ENCODE measurements around the gene BCAR3. TPM values are rescaled to one million over a fixed set of nuclear protein-coding genes. Genes with fewer than 3 reads are reported as not detected.
"Not testable (repeated sequence)": the region's sequence is repeated elsewhere in the genome, so short reads cannot be mapped to it uniquely, and the experiment has no call there.

Gene BCAR3
- total and polyA plus RNA-seq, 2 experiments from 2014 or later = 22.6 to 23.7 TPM

DNA sequence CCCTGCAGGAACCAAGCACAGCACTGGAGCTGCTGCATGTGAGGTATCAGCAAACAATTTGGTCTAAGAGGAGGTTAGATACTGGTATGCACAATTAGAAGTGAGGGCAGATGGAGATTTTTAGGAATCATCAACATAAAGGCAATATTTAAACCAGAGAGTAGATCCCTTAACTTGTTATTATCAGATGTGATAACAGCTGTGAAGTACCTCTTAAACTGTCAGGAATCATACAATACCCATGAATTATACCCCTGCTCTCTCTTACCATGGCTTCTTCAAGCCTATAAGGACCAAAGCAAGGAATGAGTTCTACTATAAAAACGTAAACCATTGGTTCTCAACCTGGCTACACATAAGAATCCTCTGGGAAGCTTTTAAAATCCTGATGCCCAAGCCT lies 3.9 kb downstream of the BCAR3 start:
- H3K27ac ChIP-seq = no peak overlapping the region

DNA sequence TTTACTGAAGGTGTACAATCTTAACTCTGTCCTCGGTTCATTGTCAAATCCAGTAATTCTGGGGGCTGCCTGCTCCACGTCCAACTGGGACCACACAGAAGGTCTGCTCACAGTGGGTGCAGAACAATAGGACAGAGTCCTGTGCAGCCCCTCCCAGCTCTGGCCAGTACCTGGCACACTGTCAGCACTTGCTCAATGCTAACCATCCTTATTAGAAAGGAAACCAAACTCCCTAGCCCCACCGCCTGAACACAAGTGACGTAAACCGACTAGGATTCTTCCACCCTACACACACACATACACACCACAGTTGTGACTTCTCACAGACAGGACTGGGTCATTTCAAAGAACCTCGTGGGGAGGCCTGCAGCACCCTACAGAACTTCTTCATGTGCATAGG lies 5.2 kb downstream of the BCAR3 start:
- Histone ChIP-seq H3K79me2 (peaks cover 51% of the 10 kb centered on the region), H3K27me3 (no peaks in the 10 kb centered on the region), H3K4me2 (no peak overlapping the region), H3K36me3 (replicated peaks; ENCODE audit: insufficient read depth, low read depth) (no peaks in the 10 kb centered on the region), H3K4me1 (ENCODE audit: insufficient read depth) (peaks cover 52% of the 10 kb centered on the region), H4K20me1 (ENCODE audit: insufficient read depth, poor library complexity, severe bottlenecking) (no peaks in the 10 kb centered on the region), H3K4me3 (no peak overlapping the region), H3K27ac (no peak overlapping the region), H2AFZ (no peak overlapping the region), H3K9me3 (ENCODE audit: low read depth) (no peaks in the 10 kb centered on the region), H3K9me2 (replicated peaks; ENCODE audit: insufficient read depth) (no peaks in the 10 kb centered on the region)
- 82% methylated on average over 6 of the region's 6 CpGs for WGBS (ENCODE audit: low lambda C conversion rate, missing lambda C conversion rate)
- TF ChIP-seq EZH2phosphoT487 (IDR thresholded peaks at IDR 0.05; ENCODE audit: low read depth, severe bottlenecking, unreplicated experiment) (no peak), EZH2 (IDR thresholded peaks at IDR 0.05; ENCODE audit: borderline replicate concordance) (no peak)
- TF ChIP-seq, protein P1, sequence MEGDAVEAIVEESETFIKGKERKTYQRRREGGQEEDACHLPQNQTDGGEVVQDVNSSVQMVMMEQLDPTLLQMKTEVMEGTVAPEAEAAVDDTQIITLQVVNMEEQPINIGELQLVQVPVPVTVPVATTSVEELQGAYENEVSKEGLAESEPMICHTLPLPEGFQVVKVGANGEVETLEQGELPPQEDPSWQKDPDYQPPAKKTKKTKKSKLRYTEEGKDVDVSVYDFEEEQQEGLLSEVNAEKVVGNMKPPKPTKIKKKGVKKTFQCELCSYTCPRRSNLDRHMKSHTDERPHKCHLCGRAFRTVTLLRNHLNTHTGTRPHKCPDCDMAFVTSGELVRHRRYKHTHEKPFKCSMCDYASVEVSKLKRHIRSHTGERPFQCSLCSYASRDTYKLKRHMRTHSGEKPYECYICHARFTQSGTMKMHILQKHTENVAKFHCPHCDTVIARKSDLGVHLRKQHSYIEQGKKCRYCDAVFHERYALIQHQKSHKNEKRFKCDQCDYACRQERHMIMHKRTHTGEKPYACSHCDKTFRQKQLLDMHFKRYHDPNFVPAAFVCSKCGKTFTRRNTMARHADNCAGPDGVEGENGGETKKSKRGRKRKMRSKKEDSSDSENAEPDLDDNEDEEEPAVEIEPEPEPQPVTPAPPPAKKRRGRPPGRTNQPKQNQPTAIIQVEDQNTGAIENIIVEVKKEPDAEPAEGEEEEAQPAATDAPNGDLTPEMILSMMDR (IDR thresholded peaks at IDR 0.05; ENCODE audit: poor library complexity) = no peak
- no peak for DNase-seq (ENCODE audit: low spot score)

More for the DNA sequence above, 3.9 kb downstream of the BCAR3 start:
- H3K4me2 ChIP-seq = no peak overlapping the region
- no peaks in the 10 kb centered on the region for H3K36me3 ChIP-seq (replicated peaks; ENCODE audit: insufficient read depth, low read depth)
- H3K9me2 ChIP-seq (replicated peaks; ENCODE audit: insufficient read depth) = no peaks in the 10 kb centered on the region
- no peaks in the 10 kb centered on the region for H3K9me3 ChIP-seq (ENCODE audit: low read depth)
- H3K27me3 ChIP-seq = no peaks in the 10 kb centered on the region
- no peak for DNase-seq (ENCODE audit: low spot score)
- H2AFZ ChIP-seq = no peak overlapping the region
- no peak overlapping the region for H3K4me3 ChIP-seq
- H4K20me1 ChIP-seq (ENCODE audit: insufficient read depth, poor library complexity, severe bottlenecking) = no peaks in the 10 kb centered on the region
- peaks cover 40% of the 10 kb centered on the region for H3K4me1 ChIP-seq (ENCODE audit: insufficient read depth)
- H3K79me2 ChIP-seq = peaks cover 53% of the 10 kb centered on the region
- TF ChIP-seq EZH2phosphoT487 (IDR thresholded peaks at IDR 0.05; ENCODE audit: low read depth, severe bottlenecking, unreplicated experiment) (no peak), EZH2 (IDR thresholded peaks at IDR 0.05; ENCODE audit: borderline replicate concordance) (no peak)
- TF ChIP-seq, protein P1 (IDR thresholded peaks at IDR 0.05; ENCODE audit: poor library complexity) = no peak
- 63% methylated on average over 1 of the region's 1 CpG for WGBS (ENCODE audit: low lambda C conversion rate, missing lambda C conversion rate)

DNA sequence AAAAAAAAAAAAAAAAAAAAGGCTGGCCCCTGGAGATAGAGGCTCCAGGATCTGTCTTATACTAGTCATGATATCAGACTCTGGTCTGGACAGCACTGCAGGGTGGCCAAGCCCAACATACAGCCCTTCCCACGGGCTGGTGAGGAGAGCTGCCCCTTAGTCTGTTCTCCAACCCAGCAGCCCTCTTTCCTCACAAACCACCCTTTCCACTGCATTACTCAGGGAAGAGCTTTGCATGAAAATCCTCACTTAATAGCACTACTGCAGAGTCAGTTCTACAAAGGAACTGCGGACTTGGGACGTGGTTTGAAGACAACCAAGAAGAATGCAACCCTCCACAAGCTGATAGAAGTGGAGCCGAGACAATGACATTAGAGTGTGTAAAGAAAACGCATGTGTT lies 5.7 kb downstream of the BCAR3 start:
- 79% methylated on average over 5 of the region's 5 CpGs for WGBS (ENCODE audit: low lambda C conversion rate, missing lambda C conversion rate)
- Histone ChIP-seq H3K27ac (no peak overlapping the region), H3K27me3 (no peaks in the 10 kb centered on the region), H2AFZ (no peak overlapping the region), H3K36me3 (replicated peaks; ENCODE audit: insufficient read depth, low read depth) (no peaks in the 10 kb centered on the region), H3K4me1 (ENCODE audit: insufficient read depth) (peaks cover 57% of the 10 kb centered on the region), H3K79me2 (peaks cover 51% of the 10 kb centered on the region), H3K4me3 (no peak overlapping the region), H4K20me1 (ENCODE audit: insufficient read depth, poor library complexity, severe bottlenecking) (no peaks in the 10 kb centered on the region), H3K9me3 (ENCODE audit: low read depth) (no peaks in the 10 kb centered on the region), H3K9me2 (replicated peaks; ENCODE audit: insufficient read depth) (no peaks in the 10 kb centered on the region), H3K4me2 (no peak overlapping the region)
- no peak for TF ChIP-seq EZH2 (IDR thresholded peaks at IDR 0.05; ENCODE audit: borderline replicate concordance)
- TF ChIP-seq, protein P1 (IDR thresholded peaks at IDR 0.05; ENCODE audit: poor library complexity) = no peak
- no peak for TF ChIP-seq EZH2phosphoT487 (IDR thresholded peaks at IDR 0.05; ENCODE audit: low read depth, severe bottlenecking, unreplicated experiment)
- DNase-seq (ENCODE audit: low spot score) = no peak

DNA sequence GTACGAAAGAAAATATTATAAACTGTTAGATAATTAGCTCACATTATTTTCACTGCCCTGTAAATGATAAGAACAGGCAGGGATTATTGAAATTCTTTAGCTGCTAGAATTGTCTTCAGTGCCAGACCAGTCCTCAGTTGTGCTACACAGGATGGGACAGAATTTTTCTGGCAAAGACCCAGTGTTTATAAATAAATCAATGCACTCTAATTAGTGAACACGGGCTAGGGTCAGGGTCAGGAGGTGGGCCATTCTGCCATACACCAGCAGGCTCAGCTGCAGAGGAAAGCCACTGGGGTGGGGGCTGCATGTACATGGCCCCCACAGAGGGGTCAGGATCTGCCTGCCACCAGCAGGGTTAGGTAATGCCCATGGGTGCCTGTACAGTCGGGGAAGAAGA lies 6.4 kb downstream of the BCAR3 start:
- DNase-seq (ENCODE audit: low spot score) = no peak
- no peak overlapping the region for H3K4me2 ChIP-seq
- 62% methylated on average over 3 of the region's 3 CpGs for WGBS (ENCODE audit: low lambda C conversion rate, missing lambda C conversion rate)
- H3K9me2 ChIP-seq (replicated peaks; ENCODE audit: insufficient read depth) = no peaks in the 10 kb centered on the region
- no peaks in the 10 kb centered on the region for H3K36me3 ChIP-seq (replicated peaks; ENCODE audit: insufficient read depth, low read depth)
- peaks cover 56% of the 10 kb centered on the region for H3K79me2 ChIP-seq
- H3K9me3 ChIP-seq (ENCODE audit: low read depth) = no peaks in the 10 kb centered on the region
- no peak overlapping the region for H3K27ac ChIP-seq
- no peak overlapping the region for H3K4me3 ChIP-seq
- no peaks in the 10 kb centered on the region for H4K20me1 ChIP-seq (ENCODE audit: insufficient read depth, poor library complexity, severe bottlenecking)
- no peak overlapping the region for H2AFZ ChIP-seq
- H3K4me1 ChIP-seq (ENCODE audit: insufficient read depth) = peaks cover 63% of the 10 kb centered on the region
- TF ChIP-seq, protein P1 (IDR thresholded peaks at IDR 0.05; ENCODE audit: poor library complexity) = no peak
- TF ChIP-seq EZH2 (IDR thresholded peaks at IDR 0.05; ENCODE audit: borderline replicate concordance) (no peak), EZH2phosphoT487 (IDR thresholded peaks at IDR 0.05; ENCODE audit: low read depth, severe bottlenecking, unreplicated experiment) (no peak)
- no peaks in the 10 kb centered on the region for H3K27me3 ChIP-seq

DNA sequence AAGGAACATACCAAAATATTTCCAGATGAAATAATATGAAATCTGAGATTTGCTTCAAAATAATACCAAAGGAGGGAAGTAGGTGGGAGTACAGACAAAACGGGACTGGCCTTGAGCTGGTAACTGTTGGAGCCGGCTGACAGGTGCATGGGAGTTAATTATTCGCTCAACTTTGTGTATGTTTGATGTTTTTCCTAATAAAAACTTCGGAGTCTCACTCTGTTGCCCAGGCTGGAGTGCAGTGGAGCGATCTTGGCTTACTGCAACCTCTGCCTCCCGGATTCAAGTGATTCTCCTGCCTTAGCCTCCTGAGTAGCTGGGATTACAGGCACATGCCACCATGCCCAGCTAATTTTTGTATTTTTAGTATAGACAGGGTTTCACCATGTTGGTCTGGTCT lies 7.6 kb downstream of the BCAR3 start:
- H2AFZ ChIP-seq; H3K9me2 ChIP-seq (replicated peaks; ENCODE audit: insufficient read depth); H3K9me3 ChIP-seq (ENCODE audit: low read depth); DNase-seq (ENCODE audit: low spot score); H3K4me3 ChIP-seq; H3K27me3 ChIP-seq; H3K36me3 ChIP-seq (replicated peaks; ENCODE audit: insufficient read depth, low read depth); H4K20me1 ChIP-seq (ENCODE audit: insufficient read depth, poor library complexity, severe bottlenecking); H3K4me2 ChIP-seq; H3K27ac ChIP-seq: not testable (repeated sequence)
- peaks cover 62% of the 10 kb centered on the region for H3K79me2 ChIP-seq
- peaks cover 63% of the 10 kb centered on the region for H3K4me1 ChIP-seq (ENCODE audit: insufficient read depth)
- 80% methylated on average over 6 of the region's 6 CpGs for WGBS (ENCODE audit: low lambda C conversion rate, missing lambda C conversion rate)
